CD4-positive, alpha-beta T cell treated with Interferon gamma for 1 hour (primary cell): ENCODE data around the gene TARBP1.
"Not testable (repeated sequence)": the region's sequence is repeated elsewhere in the genome, so short reads cannot be mapped to it uniquely, and the experiment has no call there.

ENCODE experiments used
- DNase-seq: peaks from one replicate; pipeline ENCODE4 v3.0.0-alpha.2; 2020

TARBP1 gene

DNA sequence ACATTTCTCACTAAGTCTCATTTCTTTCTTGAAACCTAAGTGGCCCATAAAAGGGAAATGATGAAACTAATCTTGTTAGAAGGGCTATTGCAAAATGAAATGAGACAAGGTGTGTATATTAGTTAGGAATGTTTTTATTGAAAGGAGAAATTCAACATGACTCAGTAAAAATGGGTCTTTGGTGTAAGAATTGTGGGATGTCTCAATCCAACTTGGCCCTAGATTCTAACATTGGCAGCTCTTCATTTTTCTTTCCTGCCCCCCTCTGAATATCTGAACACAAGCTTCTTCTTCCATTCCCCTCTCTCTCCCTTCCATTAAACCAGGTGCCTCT lies 26.8 kb upstream of the TARBP1 start:
- no peak for DNase-seq

DNA sequence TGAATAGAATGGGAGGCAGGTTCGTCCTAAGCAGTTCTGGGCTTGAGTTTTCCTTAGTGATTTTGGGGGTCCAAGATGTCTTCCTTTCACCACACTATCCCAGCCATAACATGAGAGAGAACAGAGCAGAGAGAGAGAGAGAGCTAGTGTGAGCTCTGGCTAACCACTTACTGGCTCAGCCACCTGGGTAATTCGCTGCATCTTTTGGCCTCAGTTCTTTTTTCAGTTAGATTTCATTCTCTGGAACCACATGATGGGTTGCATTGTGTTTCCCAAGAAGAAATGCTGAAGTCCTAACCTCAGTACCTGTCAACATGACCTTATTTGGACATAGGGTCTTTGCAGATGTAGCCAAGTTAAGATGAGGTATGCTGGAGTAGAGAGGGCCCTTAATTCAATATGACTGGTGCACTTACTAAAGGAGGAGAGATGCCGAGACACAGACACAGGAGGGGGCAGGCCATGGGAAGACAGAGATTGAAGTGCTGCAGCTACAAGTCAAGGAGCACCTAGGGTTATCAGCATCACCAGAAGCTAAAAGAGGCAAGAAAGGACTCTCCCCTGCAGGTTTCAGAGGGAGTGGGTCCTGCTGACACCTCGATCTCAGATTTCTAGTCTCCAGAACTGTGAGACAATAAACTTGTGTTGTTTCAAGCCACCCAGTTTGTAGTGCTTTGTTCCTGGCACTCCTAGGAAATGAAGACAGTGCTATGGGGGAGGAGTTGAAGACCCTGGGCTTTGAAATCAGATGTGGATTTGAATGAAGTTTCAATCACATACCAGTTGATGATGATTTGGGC lies 26.2 kb upstream of the TARBP1 start:
- no peak for DNase-seq

GRCh38 chr1:234504251-234504650 lies 25.3 kb upstream of the TARBP1 start:
- not testable (repeated sequence) for DNase-seq

DNA sequence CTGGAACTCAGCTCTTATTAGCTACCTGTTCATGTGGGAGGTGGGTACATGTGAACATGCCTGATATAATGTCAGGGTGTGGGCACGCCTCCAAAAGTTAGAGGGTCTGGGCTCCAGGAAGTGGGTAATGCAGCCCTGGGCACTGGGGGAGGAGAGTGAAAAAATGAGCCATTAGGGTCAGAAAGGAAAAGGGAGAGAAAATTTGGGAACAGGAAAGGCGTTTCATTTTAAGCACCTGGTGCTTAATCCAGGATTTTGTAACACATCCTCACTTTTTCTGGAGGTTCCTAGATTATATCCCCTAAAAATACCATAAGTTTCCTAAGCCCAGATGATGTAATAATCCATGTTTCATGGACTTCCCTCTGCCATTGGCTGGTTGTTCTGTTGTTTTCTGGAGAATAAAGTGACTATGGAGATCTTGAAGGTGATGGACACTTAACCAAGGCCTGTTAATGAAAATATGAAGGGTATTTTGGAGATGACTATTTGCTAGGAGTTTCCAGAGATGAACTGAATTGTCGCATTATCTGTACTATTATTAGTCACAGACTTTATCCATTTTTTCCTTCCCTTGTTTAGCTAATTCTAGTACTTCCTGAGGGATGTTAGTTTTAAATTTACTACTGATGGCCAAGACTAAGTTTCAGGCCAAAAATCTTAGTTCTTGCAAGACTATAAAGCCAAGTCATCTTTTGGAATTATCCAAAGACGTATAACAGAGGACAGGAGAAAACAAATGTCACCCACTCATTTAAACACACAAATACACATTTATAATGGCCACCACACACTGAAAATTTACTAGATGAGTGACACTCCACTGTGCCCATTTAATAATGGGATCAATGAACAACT lies 24.4 kb upstream of the TARBP1 start:
- no peak for DNase-seq

- DNase-seq: no peak
These were observed 23.8 kb upstream of the TARBP1 start for GRCh38 chr1:234502785-234503184.

- DNase-seq: no peak
These were observed 21.3 kb upstream of the TARBP1 start for GRCh38 chr1:234500269-234500668.

- DNase-seq: no peak
These were observed 20.9 kb upstream of the TARBP1 start for GRCh38 chr1:234499943-234500245.

GRCh38 chr1:234499119-234499942 lies 20.4 kb upstream of the TARBP1 start:
- DNase-seq: peak; percentile 78

GRCh38 chr1:234498448-234499118 lies 19.6 kb upstream of the TARBP1 start:
- no peak for DNase-seq

GRCh38 chr1:234497589-234497988 lies 18.6 kb upstream of the TARBP1 start:
- DNase-seq: no peak

GRCh38 chr1:234495231-234495990 lies 16.4 kb upstream of the TARBP1 start:
- no peak for DNase-seq

DNA sequence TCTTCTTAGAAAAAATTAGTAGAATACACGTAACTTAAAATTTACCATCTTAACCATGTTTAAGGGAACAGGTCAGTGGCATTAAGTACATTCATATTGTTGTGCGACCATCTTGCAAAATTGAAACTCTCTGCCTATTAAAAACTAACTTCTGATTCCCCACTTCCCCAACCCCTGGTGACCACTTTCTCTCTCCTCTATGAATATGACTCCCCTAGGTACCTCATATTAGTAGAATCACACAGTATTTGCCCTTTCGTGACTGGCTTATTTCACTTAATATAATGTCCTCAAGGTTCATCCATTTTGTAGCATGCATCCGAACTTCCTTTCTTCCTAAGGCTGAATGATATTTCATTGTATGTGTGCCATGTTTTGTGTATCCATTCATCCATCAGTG lies 15.1 kb upstream of the TARBP1 start:
- no peak for DNase-seq

DNA sequence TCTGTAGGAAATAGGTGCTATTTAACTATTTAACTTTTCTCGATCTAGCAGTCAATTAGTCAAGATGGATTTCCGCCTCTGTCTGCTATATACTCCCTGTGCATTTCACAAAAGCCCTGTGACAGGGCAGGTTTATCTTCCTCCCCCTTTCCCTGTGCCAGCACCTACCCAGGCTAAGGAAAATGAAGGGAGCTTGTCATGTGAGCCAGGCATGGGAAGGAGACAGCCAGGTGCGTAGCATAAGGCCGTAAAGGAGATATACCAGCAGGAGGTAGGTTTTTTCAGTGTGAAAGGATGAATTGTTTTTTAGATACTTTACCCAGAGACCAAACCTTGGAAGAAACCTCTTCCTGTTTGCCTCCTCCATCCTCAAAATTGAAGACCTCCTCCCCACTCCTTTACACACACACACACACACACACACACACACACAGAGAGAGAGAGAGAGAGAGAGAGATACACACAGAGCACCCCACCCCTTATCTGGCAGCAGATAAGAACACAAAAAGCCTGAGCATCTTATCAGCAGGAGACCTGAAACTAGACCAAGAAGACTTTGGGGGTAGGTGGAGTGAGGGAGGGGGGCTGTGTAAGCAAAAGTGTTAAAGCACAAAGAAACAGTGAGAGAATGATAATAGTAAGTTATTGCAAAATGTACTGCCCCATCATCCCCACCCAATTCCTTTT lies 12.0 kb upstream of the TARBP1 start:
- no peak for DNase-seq

GRCh38 chr1:234489698-234490077 lies 10.7 kb upstream of the TARBP1 start:
- no peak for DNase-seq

GRCh38 chr1:234489007-234489697 lies 10.2 kb upstream of the TARBP1 start:
- no peak for DNase-seq

GRCh38 chr1:234488054-234489006 lies 9.4 kb upstream of the TARBP1 start:
- DNase-seq: no peak

GRCh38 chr1:234486858-234487840 lies 8.2 kb upstream of the TARBP1 start:
- DNase-seq: no peak

DNA sequence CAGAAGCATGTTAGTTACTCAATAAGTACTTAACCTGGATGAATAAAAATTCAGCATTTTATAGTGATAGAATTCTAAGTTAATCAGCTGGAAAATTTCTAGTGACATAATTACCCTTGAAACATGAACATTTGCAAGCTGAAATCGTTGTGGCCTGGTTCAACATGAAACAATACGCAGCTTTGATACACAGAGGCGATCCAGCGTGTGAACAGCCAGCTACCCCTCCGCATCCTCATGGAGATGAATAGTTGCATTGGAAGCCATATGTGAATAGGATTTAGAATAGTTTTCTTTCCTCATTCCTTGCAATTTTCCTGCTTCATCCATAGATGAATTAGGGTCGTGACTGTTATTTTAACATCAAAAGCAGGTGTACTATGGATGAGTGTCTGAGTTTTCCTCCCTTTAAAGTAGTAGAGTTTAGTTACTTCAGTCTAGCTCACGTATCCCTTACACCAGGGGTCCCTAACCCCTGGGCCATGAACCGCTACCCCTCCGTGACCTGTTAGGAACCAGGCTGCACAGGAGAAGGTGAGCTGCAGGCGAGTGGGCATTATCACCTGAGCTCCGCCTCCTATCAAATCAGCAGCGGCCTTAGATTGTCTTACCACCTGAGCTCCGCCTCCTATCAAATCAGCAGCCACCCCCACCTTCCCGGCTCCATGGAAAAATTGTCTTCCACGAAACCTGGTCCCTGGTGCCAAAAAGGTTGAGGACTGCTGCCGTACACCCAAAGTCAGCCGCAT lies 6.2 kb upstream of the TARBP1 start:
- no peak for DNase-seq
